ENCODE measurements around the gene ANKRD17.

ANKRD17 gene

DNA sequence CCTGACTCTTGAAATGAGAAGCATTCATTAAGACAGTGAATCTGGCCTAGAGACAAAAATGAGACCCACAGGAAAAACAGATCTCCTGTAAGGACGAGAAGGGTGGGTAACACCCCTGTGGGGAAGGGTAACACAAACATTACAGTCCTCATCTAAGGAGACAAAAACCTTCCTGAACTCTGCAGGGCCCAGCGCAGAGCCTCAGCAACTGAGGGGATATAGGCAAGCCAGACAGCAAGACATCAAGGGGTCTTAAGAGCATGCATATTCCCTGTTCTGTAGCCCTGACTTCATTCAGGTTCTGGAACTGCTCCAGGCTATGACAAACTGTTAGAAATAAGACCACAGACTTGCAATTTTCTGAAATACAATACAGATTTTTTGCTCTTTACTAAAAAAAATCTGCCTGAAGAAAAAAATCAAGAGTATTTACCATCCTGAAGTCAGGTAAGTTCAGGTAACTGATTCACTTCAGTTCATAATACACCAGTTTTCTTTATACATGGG, 204.6 kb downstream of the ANKRD17 start:
- DNase-seq = no peak

DNA sequence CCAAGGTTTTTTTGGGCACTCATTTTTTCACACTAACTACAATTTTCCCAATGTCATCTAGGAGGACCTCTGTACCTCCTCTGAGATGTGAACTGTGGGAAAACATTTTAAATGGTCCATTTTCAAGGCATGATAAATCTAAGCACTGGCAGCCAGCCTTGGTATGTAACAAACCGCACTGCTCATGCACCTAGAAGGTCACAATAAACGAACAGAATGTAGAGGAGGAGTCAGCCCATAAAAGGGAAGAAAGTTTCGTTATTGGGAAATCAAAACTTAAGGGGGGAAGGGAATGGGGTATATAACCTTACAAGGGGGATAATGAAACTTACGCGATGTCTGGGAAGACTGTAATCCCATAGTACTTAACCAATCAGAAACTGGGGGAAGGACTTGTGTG, 205.5 kb downstream of the ANKRD17 start:
- DNase-seq = no peak

DNA sequence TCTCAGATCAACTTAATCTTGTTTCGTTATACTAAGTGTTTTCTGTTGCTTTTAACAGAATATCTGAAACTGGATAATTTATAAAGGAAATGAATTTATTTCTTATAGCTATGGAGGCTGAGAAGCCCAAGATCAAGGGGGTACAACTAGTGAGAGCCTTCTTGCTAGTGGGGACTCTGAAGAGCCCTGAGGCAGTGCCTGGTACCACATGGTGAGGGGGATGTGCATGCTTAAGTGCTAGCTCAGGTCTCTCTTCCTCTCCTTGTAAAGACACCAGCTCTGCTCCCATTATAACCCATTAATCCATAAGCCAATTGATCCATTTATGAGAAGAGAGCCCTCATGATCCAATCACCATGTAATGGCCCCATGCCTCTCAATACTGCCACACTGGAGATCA, 207.0 kb downstream of the ANKRD17 start:
- DNase-seq = no peak

DNA sequence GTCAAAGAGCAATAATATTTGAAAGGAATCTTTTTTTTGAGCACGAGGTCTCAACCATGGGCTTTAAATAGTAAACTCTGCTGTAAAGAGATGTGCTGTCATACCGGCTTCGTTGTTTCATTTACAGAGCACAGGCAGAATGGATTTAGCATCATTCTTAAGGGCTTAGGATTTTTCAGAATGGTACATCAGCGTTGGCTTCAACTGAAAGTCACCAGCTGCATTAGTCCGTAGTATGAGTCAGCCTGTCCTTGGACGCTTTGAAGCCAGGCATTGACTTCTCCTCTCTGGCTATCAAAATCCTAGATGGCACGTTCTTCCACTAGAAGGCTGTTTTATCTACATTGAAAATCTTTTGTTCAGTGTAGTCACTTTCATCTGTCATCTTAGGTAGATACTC, 212.7 kb downstream of the ANKRD17 start:
- no peak for DNase-seq

GRCh38 chr4:73037057-73037456, 221.5 kb downstream of the ANKRD17 start:
- no peak for DNase-seq

GRCh38 chr4:73036123-73036522, 222.5 kb downstream of the ANKRD17 start:
- peak in 1 of 5 experiments; percentile 5 for DNase-seq

GRCh38 chr4:73034896-73035295, 223.7 kb downstream of the ANKRD17 start:
- DNase-seq = no peak

DNA sequence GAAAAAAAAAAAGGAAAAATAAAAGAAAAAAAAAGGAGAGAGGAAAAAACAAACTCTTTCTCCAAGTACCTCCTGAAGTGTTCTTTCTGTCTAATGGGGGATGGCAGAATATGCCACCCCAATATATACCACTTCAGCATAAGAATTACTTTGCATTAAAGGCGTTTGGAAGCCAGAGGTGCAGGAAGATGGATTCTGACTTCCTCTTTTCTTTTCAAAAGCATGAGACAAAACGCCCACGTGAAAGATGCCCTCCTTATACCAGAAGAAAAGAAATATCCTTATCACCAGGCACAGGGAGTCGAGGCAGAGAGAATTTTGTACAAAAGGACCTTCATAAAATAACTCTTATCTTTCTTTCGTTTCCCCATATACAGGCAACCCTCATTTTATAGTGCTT, 230.0 kb downstream of the ANKRD17 start:
- no peak for DNase-seq
